CD8-positive, alpha-beta memory T cell (primary cell): ENCODE results near the gene ACER3. TPM values are rescaled to one million over a fixed set of nuclear protein-coding genes. Genes with fewer than 3 reads are reported as not detected.
"Not testable (repeated sequence)": the region's sequence is repeated elsewhere in the genome, so short reads cannot be mapped to it uniquely, and the experiment has no call there.

Experiments used
- CTCF ChIA-PET: fragments of 350-600 bp; sonication (Branson Sonifier 250); formaldehyde crosslinking; loops from one replicate; lab custom pipeline; 2021; ENCODE audit warnings: antibody characterized with exemption; lab: Charles Lee
- POLR2A ChIA-PET: fragments of 350-600 bp; sonication (Branson Sonifier 250); formaldehyde crosslinking; loops from one replicate; lab custom pipeline; 2021; ENCODE audit warnings: antibody characterized with exemption; lab: Charles Lee
- DNase-seq, 5 donors: peaks; one replicate each; pipeline versions ENCODE4 v3.0.0 to v3.0.0-alpha.2; 2020 to 2022; ENCODE audit warnings: mixed read lengths in 1 of 5
- H3K27ac ChIP-seq: one replicate; pipeline ENCODE4 v1.7.0; 2013; ENCODE audit warnings: low read depth, mild to moderate bottlenecking, low read length, moderate library complexity
- H3K27me3 ChIP-seq: 2 replicates; pipeline ENCODE4 v1.7.0; 2013; ENCODE audit warnings: low read length, mild to moderate bottlenecking; ENCODE audit not compliant: insufficient read depth, poor library complexity, severe bottlenecking
- H3K36me3 ChIP-seq: 2 replicates; pipeline ENCODE4 v1.7.0; 2013; ENCODE audit warnings: mild to moderate bottlenecking, low read length, moderate library complexity; ENCODE audit not compliant: insufficient read depth
- H3K4me1 ChIP-seq: 2 replicates; pipeline ENCODE4 v1.7.0; 2013; ENCODE audit warnings: mild to moderate bottlenecking, low read length, moderate library complexity; ENCODE audit not compliant: insufficient read depth
- H3K4me3 ChIP-seq: 2 replicates; pipeline ENCODE4 v1.7.0; 2013; ENCODE audit warnings: mild to moderate bottlenecking, low read length
- H3K9me3 ChIP-seq: 2 replicates; pipeline ENCODE4 v1.7.0; 2013; ENCODE audit warnings: mild to moderate bottlenecking, low read length
- H3K27ac Mint-ChIP-seq, 8 donors: one replicate each; pipeline ENCODE4 v1.8.0; 2020 to 2021; ENCODE audit warnings: mixed read lengths in 8 of 8, mild to moderate bottlenecking in 6 of 8, inconsistent platforms in 3 of 8, moderate library complexity in 3 of 8
- H3K27me3 Mint-ChIP-seq, 2 donors: one replicate each; pipeline ENCODE4 v1.8.0; 2020 to 2021; ENCODE audit warnings: mixed read lengths in 2 of 2, mild to moderate bottlenecking in 1 of 2, moderate library complexity in 1 of 2
- H3K36me3 Mint-ChIP-seq, 3 donors: one replicate each; pipeline ENCODE4 v1.8.0; 2020 to 2021; ENCODE audit warnings: mixed read lengths in 3 of 3, inconsistent platforms in 1 of 3, mild to moderate bottlenecking in 1 of 3
- H3K4me1 Mint-ChIP-seq, 3 donors: one replicate each; pipeline ENCODE4 v1.8.0; 2020 to 2021; ENCODE audit warnings: mixed read lengths in 3 of 3, inconsistent platforms in 1 of 3, mild to moderate bottlenecking in 1 of 3
- H3K4me3 Mint-ChIP-seq, 7 donors: one replicate each; pipeline ENCODE4 v1.8.0; 2020 to 2021; ENCODE audit warnings: mixed read lengths in 7 of 7, mild to moderate bottlenecking in 6 of 7, moderate library complexity in 4 of 7, inconsistent platforms in 2 of 7
- H3K9me3 Mint-ChIP-seq, 5 donors: one replicate each; pipeline ENCODE4 v1.8.0; 2020 to 2022; ENCODE audit warnings: mixed read lengths in 5 of 5, mild to moderate bottlenecking in 3 of 5, moderate library complexity in 2 of 5, inconsistent platforms in 1 of 5
- polyA plus RNA-seq: library from polyadenylated mRNA; unstranded; fragments of 300-500 nt; fragmentation: Illumina TruSeq; gene quantifications from one replicate; pipeline ENCODE4 v1.2.3, GENCODE V29; 2021
- total RNA-seq, 2 experiments: library from RNA; stranded (reverse); gene quantifications; one replicate each; pipeline ENCODE4 v1.2.3, GENCODE V29; 2021

Gene ACER3
- total and polyA plus RNA-seq, 3 experiments from 2014 or later, result 5.3 to 19.1 (median 16.1) TPM

GRCh38 chr11:76901622-76902021, 40.9 kb downstream of the ACER3 start:
- H3K36me3 ChIP-seq, H3K4me3 Mint-ChIP-seq, H3K27me3 ChIP-seq, H3K9me3 Mint-ChIP-seq, H3K27ac ChIP-seq, H3K27me3 Mint-ChIP-seq, H3K4me1 ChIP-seq, CTCF ChIA-PET, H3K4me1 Mint-ChIP-seq, H3K36me3 Mint-ChIP-seq, POLR2A ChIA-PET, H3K4me3 ChIP-seq, H3K9me3 ChIP-seq, DNase-seq: not testable (repeated sequence)
- H3K27ac Mint-ChIP-seq, result peak overlapping the region in 1 of 8 donors; percentile 42

- ChIA-PET POLR2A (no interaction called here), CTCF (no interaction called here)
- no peak for DNase-seq
- peaks cover 0 to 3% (median 0%) of the 10 kb centered on the region in 5 donors for H3K9me3 Mint-ChIP-seq
- Histone ChIP-seq H3K27me3 (no peaks in the 10 kb centered on the region), H3K4me1 (no peaks in the 10 kb centered on the region), H3K4me3 (no peak overlapping the region), H3K27ac (no peak overlapping the region), H3K36me3 (no peaks in the 10 kb centered on the region), H3K9me3 (no peaks in the 10 kb centered on the region)
- no peak overlapping the region for H3K27ac Mint-ChIP-seq
- peaks cover 2 to 4% (median 3%) of the 10 kb centered on the region in 3 donors for H3K4me1 Mint-ChIP-seq
- no peaks in the 10 kb centered on the region for H3K27me3 Mint-ChIP-seq
- H3K4me3 Mint-ChIP-seq, result no peak overlapping the region
- H3K36me3 Mint-ChIP-seq, result peaks cover 0 to 14% (median 2%) of the 10 kb centered on the region in 3 donors
Observed at GRCh38 chr11:76902121-76903014, 41.6 kb downstream of the ACER3 start.

- Mint-ChIP-seq H3K4me1 (peaks cover 2 to 4% (median 3%) of the 10 kb centered on the region in 3 donors), H3K27ac (no peak overlapping the region), H3K36me3 (peaks cover 0 to 16% (median 2%) of the 10 kb centered on the region in 3 donors), H3K4me3 (no peak overlapping the region), H3K27me3 (no peaks in the 10 kb centered on the region), H3K9me3 (peaks cover 0 to 4% (median 0%) of the 10 kb centered on the region in 5 donors)
- Histone ChIP-seq H3K4me3 (no peak overlapping the region), H3K27ac (no peak overlapping the region), H3K9me3 (no peaks in the 10 kb centered on the region), H3K27me3 (no peaks in the 10 kb centered on the region), H3K36me3 (no peaks in the 10 kb centered on the region), H3K4me1 (no peaks in the 10 kb centered on the region)
- CTCF ChIA-PET, result no interaction called here
- POLR2A ChIA-PET, result no interaction called here
- no peak for DNase-seq
Observed at GRCh38 chr11:76903325-76903724, 42.6 kb downstream of the ACER3 start.

GRCh38 chr11:76910620-76911414, 50.1 kb downstream of the ACER3 start:
- no peaks in the 10 kb centered on the region for H3K4me1 Mint-ChIP-seq
- DNase-seq, result no peak
- no peak overlapping the region for H3K27ac ChIP-seq
- no peaks in the 10 kb centered on the region for H3K4me1 ChIP-seq
- no peaks in the 10 kb centered on the region for H3K27me3 ChIP-seq
- no peak overlapping the region for H3K4me3 Mint-ChIP-seq
- no peaks in the 10 kb centered on the region for H3K9me3 ChIP-seq
- peaks cover 0 to 8% (median 2%) of the 10 kb centered on the region in 5 donors for H3K9me3 Mint-ChIP-seq
- ChIA-PET POLR2A (no interaction called here), CTCF (interaction anchor here (1.4 kb wide), 1 partner anchor 9 kb away, joined by 4 read pairs; no protein-coding TSS in a partner anchor)
- no peaks in the 10 kb centered on the region for H3K36me3 ChIP-seq
- no peak overlapping the region for H3K27ac Mint-ChIP-seq
- no peaks in the 10 kb centered on the region for H3K27me3 Mint-ChIP-seq
- no peak overlapping the region for H3K4me3 ChIP-seq
- peaks cover 0 to 13% (median 2%) of the 10 kb centered on the region in 3 donors for H3K36me3 Mint-ChIP-seq

GRCh38 chr11:76911415-76911808, 50.7 kb downstream of the ACER3 start:
- no peak overlapping the region for H3K4me3 ChIP-seq
- Mint-ChIP-seq H3K4me1 (no peaks in the 10 kb centered on the region), H3K9me3 (peaks cover 0 to 5% (median 2%) of the 10 kb centered on the region in 5 donors), H3K36me3 (peaks cover 0 to 13% (median 2%) of the 10 kb centered on the region in 3 donors), H3K27me3 (no peaks in the 10 kb centered on the region), H3K4me3 (no peak overlapping the region), H3K27ac (no peak overlapping the region)
- ChIA-PET POLR2A (no interaction called here), CTCF (interaction anchor here (1.4 kb wide), 1 partner anchor 8 kb away, joined by 4 read pairs; no protein-coding TSS in a partner anchor)
- H3K4me1 ChIP-seq, result no peaks in the 10 kb centered on the region
- no peaks in the 10 kb centered on the region for H3K27me3 ChIP-seq
- DNase-seq, result no peak
- H3K27ac ChIP-seq, result no peak overlapping the region
- H3K36me3 ChIP-seq, result no peaks in the 10 kb centered on the region
- no peaks in the 10 kb centered on the region for H3K9me3 ChIP-seq

GRCh38 chr11:76916712-76917111, 56.0 kb downstream of the ACER3 start:
- no peak for DNase-seq
- no peaks in the 10 kb centered on the region for H3K9me3 ChIP-seq
- no peak overlapping the region for H3K4me3 Mint-ChIP-seq

GRCh38 chr11:76918941-76919386, 58.2 kb downstream of the ACER3 start:
- H3K9me3 Mint-ChIP-seq, result no peaks in the 10 kb centered on the region
- no peak overlapping the region for H3K27ac ChIP-seq
- no peak overlapping the region for H3K4me3 ChIP-seq
- DNase-seq, result peak in 1 of 5 donors; percentile 11
- no peaks in the 10 kb centered on the region for H3K27me3 Mint-ChIP-seq
- peaks cover 5% of the 10 kb centered on the region for H3K4me1 ChIP-seq
- peaks cover 0 to 3% (median 0%) of the 10 kb centered on the region in 3 donors for H3K36me3 Mint-ChIP-seq
- peak overlapping the region in 1 of 8 donors; percentile 30 for H3K27ac Mint-ChIP-seq
- H3K4me1 Mint-ChIP-seq, result peaks cover 6 to 15% (median 13%) of the 10 kb centered on the region in 3 donors
- ChIA-PET CTCF (interaction anchor here (0.7 to 3.6 kb wide), 14 partner anchors 10 to 197 kb away, joined by 3 to 18 read pairs (median 4); no protein-coding TSS in a partner anchor), POLR2A (no interaction called here)
- H3K9me3 ChIP-seq, result no peaks in the 10 kb centered on the region
- no peaks in the 10 kb centered on the region for H3K27me3 ChIP-seq
- no peak overlapping the region for H3K4me3 Mint-ChIP-seq
- no peaks in the 10 kb centered on the region for H3K36me3 ChIP-seq

More at GRCh38 chr11:76916712-76917111, 56.0 kb downstream of the ACER3 start:
- Mint-ChIP-seq H3K27ac (no peak overlapping the region), H3K9me3 (no peaks in the 10 kb centered on the region), H3K4me1 (peaks cover 6 to 15% (median 13%) of the 10 kb centered on the region in 3 donors), H3K27me3 (no peaks in the 10 kb centered on the region), H3K36me3 (no peaks in the 10 kb centered on the region)
- Histone ChIP-seq H3K27me3 (no peaks in the 10 kb centered on the region), H3K36me3 (no peaks in the 10 kb centered on the region), H3K27ac (no peak overlapping the region), H3K4me3 (no peak overlapping the region), H3K4me1 (peaks cover 5% of the 10 kb centered on the region)
- CTCF ChIA-PET, result no interaction called here
- POLR2A ChIA-PET, result no interaction called here
